Endothelial cell of umbilical vein (primary cell): ENCODE data around the gene GALNT10.

Source experiments
- EZH2 ChIP-seq: IDR thresholded peaks from 2 replicates; pipeline ENCODE4 v1.6.1; 2012; ENCODE audit warnings: borderline replicate concordance, low read depth, mild to moderate bottlenecking, moderate library complexity, low read length, inconsistent platforms; ENCODE audit not compliant: severe bottlenecking
- FOS ChIP-seq: IDR thresholded peaks from 2 replicates; pipeline ENCODE4 v1.6.1; 2011; ENCODE audit warnings: mild to moderate bottlenecking, low read length, moderate library complexity, borderline replicate concordance; ENCODE audit not compliant: insufficient read depth
- JUN ChIP-seq: IDR thresholded peaks from 2 replicates; pipeline ENCODE4 v1.6.1; 2011; ENCODE audit warnings: borderline replicate concordance, low read depth; ENCODE audit not compliant: insufficient read length, insufficient read depth
- MYC ChIP-seq: IDR thresholded peaks from one replicate; pipeline ENCODE4 v1.6.1; 2011; ENCODE audit warnings: mild to moderate bottlenecking, low read depth, low read length
- POLR2A ChIP-seq: IDR thresholded peaks from 2 replicates; pipeline ENCODE4 v1.6.1; 2012; ENCODE audit warnings: low read depth, mild to moderate bottlenecking, control low read depth, low read length
- POLR2AphosphoS5 ChIP-seq: IDR thresholded peaks from 2 replicates; pipeline ENCODE4 v1.6.1; 2012; ENCODE audit warnings: low read depth, mild to moderate bottlenecking, control low read depth, low read length, moderate library complexity; ENCODE audit not compliant: insufficient read depth
- TF ChIP-seq, protein P1 (sequence below), 2 donors: IDR thresholded peaks; 1 replicate in 1 of 2; 2 replicates in 1 of 2; pipeline ENCODE4 v1.5.1; 2011; ENCODE audit warnings: low read length in 2 of 2, mild to moderate bottlenecking in 2 of 2, moderate library complexity in 2 of 2, control low read depth in 1 of 2, inconsistent platforms in 1 of 2, low read depth in 1 of 2; ENCODE audit not compliant: insufficient read depth in 1 of 2; ENCODE audit errors: extremely low read depth in 1 of 2
- TF ChIP-seq, protein P2 (sequence below): IDR thresholded peaks from 2 replicates; pipeline ENCODE4 v1.6.1; 2011; ENCODE audit not compliant: insufficient read depth, insufficient read length

DNA sequence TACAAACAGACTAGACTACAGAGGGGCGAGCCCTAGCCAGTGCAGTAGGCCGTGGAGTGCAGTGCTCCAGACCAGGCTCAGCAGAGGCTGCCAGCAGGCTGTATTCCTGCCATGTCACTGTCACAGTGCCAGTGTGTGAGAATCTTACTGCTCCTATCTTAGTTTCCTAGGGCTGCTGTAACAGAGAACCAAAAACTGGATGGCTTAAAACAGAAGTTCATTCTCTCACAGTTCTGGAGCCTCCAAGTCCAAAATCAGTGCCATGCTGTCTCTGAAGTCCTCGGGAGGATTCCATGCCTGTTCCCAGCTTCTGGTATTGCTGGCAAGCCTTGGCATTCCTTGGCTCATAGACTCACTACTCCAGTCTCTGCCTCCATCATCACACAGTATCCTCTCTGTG is 180.3 kb downstream of the GALNT10 start:
- TF ChIP-seq POLR2A (no peak), FOS (no peak), MYC (no peak), JUN (no peak), EZH2 (no peak), POLR2AphosphoS5 (no peak)
- TF ChIP-seq, protein P1, sequence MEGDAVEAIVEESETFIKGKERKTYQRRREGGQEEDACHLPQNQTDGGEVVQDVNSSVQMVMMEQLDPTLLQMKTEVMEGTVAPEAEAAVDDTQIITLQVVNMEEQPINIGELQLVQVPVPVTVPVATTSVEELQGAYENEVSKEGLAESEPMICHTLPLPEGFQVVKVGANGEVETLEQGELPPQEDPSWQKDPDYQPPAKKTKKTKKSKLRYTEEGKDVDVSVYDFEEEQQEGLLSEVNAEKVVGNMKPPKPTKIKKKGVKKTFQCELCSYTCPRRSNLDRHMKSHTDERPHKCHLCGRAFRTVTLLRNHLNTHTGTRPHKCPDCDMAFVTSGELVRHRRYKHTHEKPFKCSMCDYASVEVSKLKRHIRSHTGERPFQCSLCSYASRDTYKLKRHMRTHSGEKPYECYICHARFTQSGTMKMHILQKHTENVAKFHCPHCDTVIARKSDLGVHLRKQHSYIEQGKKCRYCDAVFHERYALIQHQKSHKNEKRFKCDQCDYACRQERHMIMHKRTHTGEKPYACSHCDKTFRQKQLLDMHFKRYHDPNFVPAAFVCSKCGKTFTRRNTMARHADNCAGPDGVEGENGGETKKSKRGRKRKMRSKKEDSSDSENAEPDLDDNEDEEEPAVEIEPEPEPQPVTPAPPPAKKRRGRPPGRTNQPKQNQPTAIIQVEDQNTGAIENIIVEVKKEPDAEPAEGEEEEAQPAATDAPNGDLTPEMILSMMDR (IDR thresholded peaks at IDR 0.05; ENCODE audit: extremely low read depth in 1 of 2, insufficient read depth in 1 of 2, low read depth in 1 of 2, low read length in 2 of 2) = no peak
- TF ChIP-seq, protein P2, sequence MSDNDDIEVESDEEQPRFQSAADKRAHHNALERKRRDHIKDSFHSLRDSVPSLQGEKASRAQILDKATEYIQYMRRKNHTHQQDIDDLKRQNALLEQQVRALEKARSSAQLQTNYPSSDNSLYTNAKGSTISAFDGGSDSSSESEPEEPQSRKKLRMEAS = no peak
